ENCODE data around the gene PTPRT. TPM values are rescaled to one million over a fixed set of nuclear protein-coding genes. Genes with fewer than 3 reads are reported as not detected.

The PTPRT gene
- total RNA-seq, 1 experiment from 2014 or later = 0.13 TPM

DNA sequence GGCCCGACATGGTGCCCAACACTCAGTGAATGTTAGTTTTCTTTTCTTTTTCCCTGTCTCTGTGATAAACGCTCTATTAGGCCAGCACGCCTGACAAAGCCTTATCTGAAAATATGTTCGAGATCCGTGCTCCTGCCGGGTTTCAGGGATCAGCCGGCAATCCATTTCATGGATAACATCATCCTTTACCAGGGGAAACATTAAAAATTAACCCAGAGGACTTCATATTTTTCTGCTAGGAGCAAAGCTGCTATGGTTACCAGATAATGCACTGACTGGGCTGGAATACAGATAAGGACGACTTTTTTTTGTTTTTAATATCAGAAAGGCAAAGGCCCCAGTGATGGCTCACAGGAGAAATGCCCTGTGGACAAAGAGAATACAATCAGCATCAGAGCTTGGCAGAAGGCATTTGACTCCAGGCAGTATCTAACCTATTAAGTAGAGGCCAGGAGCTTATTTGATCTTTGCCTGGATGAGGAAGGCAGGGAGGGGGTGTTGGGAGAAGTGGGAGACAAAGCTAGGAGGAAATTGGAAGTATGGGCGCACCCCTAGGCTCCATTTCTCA, 1089.5 kb downstream of the PTPRT start:
- no peak overlapping the region for H3K23ac ChIP-seq (ENCODE audit: insufficient read length, low read depth, low read length)
- H2BK5ac ChIP-seq (ENCODE audit: insufficient read length, low read length) = no peak overlapping the region
- no peaks in the 10 kb centered on the region for H3K79me2 ChIP-seq (ENCODE audit: insufficient read depth, low read length)
- no peak overlapping the region for H2BK15ac ChIP-seq (ENCODE audit: low read depth, low read length)
- H3K4me1 ChIP-seq (ENCODE audit: insufficient read depth, low read length) = no peaks in the 10 kb centered on the region
- no peak overlapping the region for H3T11ph ChIP-seq (ENCODE audit: low read length)
- WGBS (ENCODE audit: extremely low coverage, insufficient read length, low lambda C conversion rate) = no CpG with 5 or more reads among the region's 9 CpGs
- H3K27me3 Mint-ChIP-seq (ENCODE audit: low read depth) = no peaks in the 10 kb centered on the region; the same call in 1 of the 2 replicates
- H3K27ac Mint-ChIP-seq = no peak overlapping the region
- no peaks in the 10 kb centered on the region for H3K79me1 ChIP-seq (ENCODE audit: insufficient read depth, low read depth, low read length, poor library complexity, severe bottlenecking)
- H2AFZ ChIP-seq (ENCODE audit: low read length) = no peak overlapping the region
- TF ChIP-seq, protein P1, sequence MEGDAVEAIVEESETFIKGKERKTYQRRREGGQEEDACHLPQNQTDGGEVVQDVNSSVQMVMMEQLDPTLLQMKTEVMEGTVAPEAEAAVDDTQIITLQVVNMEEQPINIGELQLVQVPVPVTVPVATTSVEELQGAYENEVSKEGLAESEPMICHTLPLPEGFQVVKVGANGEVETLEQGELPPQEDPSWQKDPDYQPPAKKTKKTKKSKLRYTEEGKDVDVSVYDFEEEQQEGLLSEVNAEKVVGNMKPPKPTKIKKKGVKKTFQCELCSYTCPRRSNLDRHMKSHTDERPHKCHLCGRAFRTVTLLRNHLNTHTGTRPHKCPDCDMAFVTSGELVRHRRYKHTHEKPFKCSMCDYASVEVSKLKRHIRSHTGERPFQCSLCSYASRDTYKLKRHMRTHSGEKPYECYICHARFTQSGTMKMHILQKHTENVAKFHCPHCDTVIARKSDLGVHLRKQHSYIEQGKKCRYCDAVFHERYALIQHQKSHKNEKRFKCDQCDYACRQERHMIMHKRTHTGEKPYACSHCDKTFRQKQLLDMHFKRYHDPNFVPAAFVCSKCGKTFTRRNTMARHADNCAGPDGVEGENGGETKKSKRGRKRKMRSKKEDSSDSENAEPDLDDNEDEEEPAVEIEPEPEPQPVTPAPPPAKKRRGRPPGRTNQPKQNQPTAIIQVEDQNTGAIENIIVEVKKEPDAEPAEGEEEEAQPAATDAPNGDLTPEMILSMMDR (conservative IDR thresholded peaks at IDR 0.05) = no peak
- no peak overlapping the region for H2AK5ac ChIP-seq (ENCODE audit: insufficient read length, low read length)
- H3K4ac ChIP-seq (ENCODE audit: low read depth, low read length) = no peak overlapping the region
- H3K4me1 Mint-ChIP-seq = peaks cover 0 to 3% of the 10 kb centered on the region in 2 experiments; a peak in 1 of 4 replicates
- no peaks in the 10 kb centered on the region for H3K36me3 Mint-ChIP-seq (ENCODE audit: insufficient read depth in 1 of 3, low read depth in 3 of 3)
- no peaks in the 10 kb centered on the region for H3K23me2 ChIP-seq (ENCODE audit: insufficient read length, low read depth, low read length, poor library complexity, severe bottlenecking)
- no peak overlapping the region for H3K9ac ChIP-seq (ENCODE audit: extremely low read depth, insufficient read length, low read length)
- H4K8ac ChIP-seq (replicated peaks; ENCODE audit: insufficient read length, low read depth, low read length) = no peak overlapping the region
- H4K5ac ChIP-seq (ENCODE audit: insufficient read length, low read depth, low read length) = no peak overlapping the region
- no peak overlapping the region for H3K18ac ChIP-seq (ENCODE audit: insufficient read length, low read depth, low read length)
- H2BK12ac ChIP-seq (ENCODE audit: insufficient read length, low read depth, low read length) = no peak overlapping the region
- no peaks in the 10 kb centered on the region for H3K27me3 ChIP-seq (ENCODE audit: insufficient read depth, low read length)
- no peak overlapping the region for H4K91ac ChIP-seq (ENCODE audit: insufficient read length, low read depth, low read length)
- H3K56ac ChIP-seq (ENCODE audit: insufficient read length, low read depth, low read length) = no peak overlapping the region
- no peak overlapping the region for H2BK20ac ChIP-seq (ENCODE audit: low read depth, low read length, poor library complexity, severe bottlenecking)
- H2BK120ac ChIP-seq (ENCODE audit: low read depth, low read length, poor library complexity, severe bottlenecking) = no peak overlapping the region
- DNase-seq = no peak
- H3K9me3 Mint-ChIP-seq = no peaks in the 10 kb centered on the region
- no peak overlapping the region for H3K4me2 ChIP-seq (ENCODE audit: insufficient read depth, insufficient read length, low read length)
- no peaks in the 10 kb centered on the region for H3K9me3 ChIP-seq (ENCODE audit: control insufficient read depth, low read depth, low read length)
- H3K14ac ChIP-seq (ENCODE audit: insufficient read depth, low read length) = no peak overlapping the region
- H4K20me1 ChIP-seq (ENCODE audit: control insufficient read depth, insufficient read depth, insufficient read length) = no peaks in the 10 kb centered on the region
- H3K27ac ChIP-seq (ENCODE audit: insufficient read length, low read depth, low read length) = no peak overlapping the region
- H3K4me3 Mint-ChIP-seq = no peak overlapping the region
